Activated naive CD4-positive, alpha-beta T cell treated with Interleukin-2 at 50 U/mL for 16 hours (primary cell): ENCODE results near the gene PPP1R36.
"Not testable (repeated sequence)": the region's sequence is repeated elsewhere in the genome, so short reads cannot be mapped to it uniquely, and the experiment has no call there.

Experiments
- DNase-seq: peaks from one replicate; pipeline ENCODE4 v3.0.0-alpha.2; 2020

Gene PPP1R36

GRCh38 chr14:64617872-64618408, 68.2 kb downstream of the PPP1R36 start:
- not testable (repeated sequence) for DNase-seq

- no peak for DNase-seq
These were observed 71.1 kb downstream of the PPP1R36 start for GRCh38 chr14:64620910-64621309.

GRCh38 chr14:64623554-64624165, 73.9 kb downstream of the PPP1R36 start:
- DNase-seq, result no peak

DNA sequence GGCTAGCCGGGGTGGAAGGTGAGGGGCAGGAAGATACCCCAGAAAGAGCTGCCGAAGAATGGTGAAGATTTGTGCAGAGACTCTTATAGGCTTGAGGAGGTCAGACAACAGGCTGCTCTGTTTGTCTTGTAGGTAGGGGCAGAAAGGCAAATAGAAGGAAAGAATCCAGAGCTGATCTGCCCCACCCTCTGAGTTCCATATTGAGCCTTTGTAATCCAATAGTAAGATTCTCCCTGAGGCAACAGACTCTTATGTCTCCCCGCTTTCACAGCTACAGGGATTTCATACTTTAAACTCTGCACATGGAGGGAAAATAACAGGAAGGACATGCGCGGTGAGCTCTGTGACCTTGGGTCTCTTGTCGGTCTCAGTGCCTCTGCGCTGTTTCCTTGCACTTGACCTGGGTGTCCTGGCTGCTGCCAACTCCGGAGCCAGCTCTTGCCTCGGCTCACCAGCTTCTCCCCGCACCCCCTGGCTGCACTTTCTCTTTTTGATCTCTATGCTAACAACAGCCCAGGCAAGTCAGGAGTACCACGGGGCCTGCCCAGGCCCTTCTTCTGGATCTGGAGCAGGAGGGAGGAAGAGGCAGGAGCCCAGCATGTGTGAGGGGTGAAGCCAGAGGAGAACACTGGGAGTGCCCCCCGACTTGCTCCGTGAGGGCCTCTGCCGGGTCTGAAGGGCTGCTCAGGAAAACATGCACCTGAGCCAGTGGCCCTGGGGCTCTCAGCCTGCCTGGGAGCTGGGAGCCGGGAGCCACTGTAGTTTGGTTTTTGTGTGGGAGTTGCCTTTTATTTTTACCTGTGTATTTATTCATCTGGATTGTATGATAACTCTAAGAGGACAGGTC, 75.8 kb downstream of the PPP1R36 start:
- no peak for DNase-seq

DNA sequence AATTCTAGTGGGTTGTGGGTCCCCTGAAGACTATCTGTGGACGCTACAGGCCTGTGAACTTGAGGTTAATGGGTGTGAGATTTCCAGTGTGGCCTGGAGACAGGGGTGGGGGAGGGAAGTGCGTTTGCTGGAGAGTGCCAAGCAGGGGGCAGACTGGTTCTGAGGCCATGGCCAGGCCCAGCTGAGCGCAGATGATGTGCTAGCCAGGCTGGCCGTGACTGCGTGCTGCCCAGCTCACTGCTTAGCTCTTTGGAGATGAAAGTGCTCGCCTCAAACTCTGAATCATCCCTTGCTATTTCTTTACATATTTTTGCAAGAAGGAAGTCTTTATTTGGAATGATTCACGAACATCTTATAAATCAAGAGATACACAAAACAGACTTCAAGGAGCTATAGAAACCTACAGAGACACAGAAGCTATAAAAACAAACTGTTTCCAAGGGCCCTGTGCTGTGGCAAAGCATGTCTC, 79.2 kb downstream of the PPP1R36 start:
- no peak for DNase-seq

GRCh38 chr14:64630778-64631177, 81.0 kb downstream of the PPP1R36 start:
- DNase-seq, result no peak

GRCh38 chr14:64631222-64631621, 81.5 kb downstream of the PPP1R36 start:
- DNase-seq, result not testable (repeated sequence)

- DNase-seq, result no peak
These were observed 82.3 kb downstream of the PPP1R36 start for GRCh38 chr14:64632056-64632455.

- no peak for DNase-seq
These were observed 84.8 kb downstream of the PPP1R36 start for GRCh38 chr14:64634558-64634957.

DNA sequence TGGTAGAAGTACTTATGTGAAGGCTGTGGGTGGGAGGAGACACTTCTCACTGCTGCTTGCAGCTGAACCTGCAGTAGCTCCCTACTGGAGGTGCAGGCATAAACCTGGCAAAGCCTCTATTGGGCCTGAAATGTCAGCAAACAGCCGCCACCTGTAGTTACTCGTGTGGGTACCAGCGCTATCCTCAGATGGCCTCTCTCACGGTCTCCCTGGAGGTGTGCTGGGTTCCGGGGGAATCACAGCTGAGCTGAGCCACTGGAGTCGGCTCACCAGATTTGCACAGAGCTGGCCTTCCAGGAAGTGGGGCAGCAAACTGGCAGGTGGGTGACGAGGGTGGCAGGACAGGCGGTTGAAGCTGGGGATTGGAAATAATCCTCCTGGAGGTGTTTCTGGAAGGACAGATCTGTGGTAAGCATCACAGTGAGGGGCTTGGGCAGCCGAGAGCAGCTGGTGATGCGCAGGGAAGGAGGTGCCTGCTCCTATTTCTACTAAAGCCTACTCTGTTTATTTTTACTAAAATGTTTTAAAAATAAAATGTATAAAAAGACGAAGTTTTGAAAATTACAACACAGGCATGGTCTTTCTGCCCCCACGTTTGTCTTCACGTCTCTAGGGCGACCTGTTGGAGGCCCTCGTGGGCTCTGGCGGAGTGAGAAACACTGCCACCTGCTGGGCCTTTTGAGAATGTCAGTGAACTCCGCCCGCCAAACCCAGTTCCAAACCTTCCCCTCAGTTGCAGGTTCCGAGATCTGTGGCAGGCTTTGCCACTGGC, 86.6 kb downstream of the PPP1R36 start:
- peak; percentile 76 for DNase-seq

DNA sequence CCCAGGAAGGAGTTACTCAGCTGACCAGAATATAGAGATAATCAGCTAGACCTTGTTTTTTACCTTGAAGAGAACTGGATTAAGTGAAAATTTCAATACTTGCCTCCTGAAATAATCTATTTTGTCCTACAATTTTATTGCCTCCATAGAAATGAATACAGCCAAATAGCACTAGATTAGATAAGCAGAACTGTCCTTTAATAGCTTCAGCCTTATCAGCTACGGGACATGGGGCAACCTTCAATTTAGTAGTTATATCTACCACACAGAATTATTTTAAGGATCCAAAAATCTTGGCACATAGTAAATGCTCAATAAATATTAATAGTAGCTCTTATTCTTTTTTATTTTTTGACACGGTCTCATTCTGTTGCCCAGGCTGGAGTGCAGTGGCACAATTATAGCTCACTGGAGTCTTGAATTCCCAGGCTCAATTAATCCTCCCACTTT, 87.2 kb downstream of the PPP1R36 start:
- DNase-seq, result no peak

GRCh38 chr14:64637735-64638473, 88.1 kb downstream of the PPP1R36 start:
- no peak for DNase-seq

GRCh38 chr14:64638625-64639024, 88.9 kb downstream of the PPP1R36 start:
- no peak for DNase-seq
